HG03095 (cell line): ENCODE measurements around the gene LSAMP.

Experiments used
- ATAC-seq: cut with Tn5 transposase; IDR thresholded peaks from one replicate; pipeline ENCODE4 v1.9.1; 2021; ENCODE audit warnings: moderate library complexity; ENCODE audit not compliant: unreplicated experiment

Gene LSAMP

GRCh38 chr3:116445311-116445841 lies at the start of gene LSAMP:
TSS of gene LSAMP (minus strand) at chr3:116445487.
- no peak for ATAC-seq

- ATAC-seq: no peak
These were observed 47.1 kb upstream of the LSAMP start for GRCh38 chr3:116492379-116492778.

DNA sequence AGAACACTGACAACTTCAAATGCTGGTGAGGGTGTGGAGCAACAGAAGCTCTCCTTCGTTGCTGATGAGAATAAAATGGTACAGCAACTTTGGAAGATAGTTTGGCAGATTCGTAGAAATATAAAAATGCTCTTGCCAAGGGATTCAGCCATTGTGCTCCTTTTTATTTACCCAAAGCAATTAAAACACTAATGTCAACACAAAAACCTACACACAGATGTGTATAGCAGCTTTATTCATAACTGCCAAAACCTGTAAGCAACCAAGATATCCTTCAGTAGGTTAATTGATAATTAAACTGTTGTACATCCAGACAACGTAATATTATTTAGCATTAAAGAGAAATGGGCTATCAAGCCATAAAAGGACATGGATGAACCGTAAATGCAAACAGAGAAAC lies 37.8 kb upstream of the LSAMP start:
- ATAC-seq: no peak

DNA sequence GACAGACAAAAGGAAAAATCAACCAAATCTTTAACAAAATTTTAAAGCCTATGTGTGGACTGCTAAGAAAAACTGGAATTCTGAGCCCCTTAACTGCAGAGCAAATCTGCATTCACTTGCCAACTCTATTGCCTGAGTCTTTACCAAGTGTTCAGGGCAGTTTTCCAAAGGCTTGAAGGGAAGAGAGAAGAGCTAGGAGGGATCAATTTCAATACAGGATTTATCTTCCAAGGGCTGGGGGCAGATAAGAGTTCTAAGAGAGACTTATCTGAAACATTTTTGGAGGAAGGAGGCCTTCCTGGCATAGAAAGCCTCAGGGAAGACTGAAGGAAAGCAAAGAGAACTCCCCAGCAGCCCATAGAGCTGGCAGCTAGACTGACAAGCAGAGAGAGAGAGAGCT lies 31.4 kb upstream of the LSAMP start:
- no peak for ATAC-seq

DNA sequence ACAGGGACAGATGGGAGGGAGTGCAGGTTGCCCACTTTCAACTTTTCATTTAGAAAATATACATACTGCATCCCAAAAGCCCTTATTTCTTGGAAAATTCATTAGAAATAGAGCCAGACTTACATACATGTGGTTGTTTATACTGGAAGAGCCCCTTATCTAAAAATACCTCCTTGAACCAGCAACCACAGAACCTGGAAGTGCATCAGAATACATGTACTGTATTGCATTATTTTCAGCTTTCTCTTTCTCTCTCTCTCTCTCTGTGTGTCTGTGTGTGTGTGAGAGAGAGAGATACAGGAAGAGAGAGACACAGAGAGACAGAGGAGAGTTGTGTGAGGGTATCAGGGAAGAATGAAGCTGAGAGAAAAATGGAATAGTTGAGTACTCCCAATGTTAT lies 29.5 kb upstream of the LSAMP start:
- ATAC-seq: no peak

DNA sequence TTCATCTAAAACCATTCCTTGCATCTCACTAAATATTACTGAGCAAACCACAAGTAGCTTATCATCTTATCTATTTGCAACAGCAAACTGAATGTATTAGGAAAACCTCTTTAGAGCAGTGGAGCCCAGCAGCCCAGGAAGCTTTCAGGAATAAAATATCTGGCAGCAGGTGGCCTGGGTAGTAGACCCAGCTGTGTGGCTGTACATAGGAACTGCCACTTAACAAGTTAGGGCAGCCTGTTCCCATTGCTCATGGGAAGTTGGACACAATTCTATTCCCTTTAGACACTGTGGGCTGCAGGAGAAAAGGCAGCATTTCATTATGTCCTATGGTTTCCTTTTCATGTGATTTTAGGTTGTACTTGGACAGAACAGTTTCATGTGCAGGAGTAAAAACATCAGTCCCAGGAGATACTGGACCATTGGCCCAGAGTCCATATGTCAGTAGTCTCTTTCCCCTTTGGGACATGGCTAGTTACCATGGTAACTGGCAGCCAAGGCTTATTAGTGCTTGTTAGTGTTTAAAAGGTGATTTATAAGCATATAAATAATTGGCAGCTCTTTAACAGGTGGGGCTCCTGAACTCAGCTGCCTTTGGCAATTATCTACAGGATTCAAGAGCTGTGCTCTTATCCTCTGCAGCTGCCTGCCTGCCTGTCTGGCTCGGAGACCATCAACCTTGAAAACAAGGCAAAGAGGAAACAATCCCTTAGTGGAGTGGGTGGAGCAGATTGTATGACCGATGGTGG lies 28.9 kb upstream of the LSAMP start:
- ATAC-seq: no peak

DNA sequence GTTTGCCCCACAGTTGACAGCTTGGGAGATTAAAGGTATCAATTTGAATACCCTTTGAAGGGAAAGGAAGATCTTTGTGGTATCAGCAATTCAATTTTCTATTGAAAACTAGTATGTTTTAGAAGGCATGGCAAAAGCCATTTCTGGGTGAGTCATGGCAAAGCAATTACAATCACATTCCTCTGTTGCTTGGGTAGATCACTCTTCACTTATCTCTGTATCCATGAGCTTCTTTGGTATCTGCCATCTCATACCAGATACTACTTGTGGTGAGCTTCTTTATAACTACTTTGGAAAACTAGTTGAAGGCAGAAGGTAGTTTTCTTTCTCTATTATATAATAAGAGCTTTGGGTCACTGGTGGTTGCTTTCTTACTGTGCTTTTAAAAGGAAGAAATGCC lies 28.3 kb upstream of the LSAMP start:
- no peak for ATAC-seq

GRCh38 chr3:116470605-116471197 lies 25.4 kb upstream of the LSAMP start:
- no peak for ATAC-seq

DNA sequence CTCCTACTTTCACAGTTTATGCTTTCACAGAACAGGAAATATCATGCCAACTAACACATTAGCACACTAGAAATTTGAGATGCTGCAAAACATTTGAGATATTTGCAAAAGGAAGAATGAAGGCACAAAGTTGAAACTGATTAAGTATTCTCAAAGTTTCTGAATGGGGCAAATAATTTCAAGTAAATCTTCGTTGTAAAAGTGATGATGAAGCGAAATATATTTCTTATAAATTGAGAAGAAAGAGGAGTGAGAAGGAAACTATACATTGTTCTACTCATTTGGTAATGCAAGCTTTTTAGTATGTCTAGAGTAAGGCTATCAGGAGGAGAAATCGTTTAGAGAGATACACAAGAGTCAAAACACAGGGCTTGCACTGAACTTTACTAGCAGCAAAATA lies 24.3 kb upstream of the LSAMP start:
- ATAC-seq: no peak

GRCh38 chr3:116464276-116464798 lies 19.1 kb upstream of the LSAMP start:
- ATAC-seq: no peak

DNA sequence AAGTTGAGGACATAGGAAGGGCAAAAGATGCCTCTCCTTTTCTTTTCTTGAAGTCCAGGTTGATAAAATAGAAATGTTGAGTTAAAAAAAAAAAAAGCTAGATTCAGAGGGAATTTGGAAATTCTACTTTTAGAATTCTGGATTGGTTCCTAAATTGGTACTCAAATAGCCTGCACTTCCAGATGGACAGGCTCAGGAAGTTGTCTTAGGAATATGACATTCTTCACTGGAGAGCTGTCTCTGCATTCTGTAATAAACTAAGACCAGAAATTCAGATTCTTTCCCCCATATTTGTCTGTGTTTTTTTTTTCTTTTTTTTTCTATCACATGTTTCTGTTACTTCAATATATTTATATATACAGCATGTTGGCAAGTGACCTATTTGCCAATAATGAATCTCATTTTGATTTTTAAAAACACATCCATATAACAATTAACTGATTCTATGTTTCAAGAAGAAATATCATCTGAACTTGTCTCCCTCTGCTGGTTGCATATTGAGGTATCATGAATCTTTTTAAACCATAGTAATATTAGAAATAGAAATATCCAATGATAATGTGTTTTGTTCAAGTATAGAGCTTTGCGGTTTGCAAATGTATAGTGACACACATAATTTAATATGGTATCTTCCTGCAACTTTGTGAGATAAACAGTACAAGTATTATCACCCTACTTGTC lies 8.5 kb upstream of the LSAMP start:
- no peak for ATAC-seq

- no peak for ATAC-seq
These were observed 4.5 kb upstream of the LSAMP start for GRCh38 chr3:116449546-116450350.

DNA sequence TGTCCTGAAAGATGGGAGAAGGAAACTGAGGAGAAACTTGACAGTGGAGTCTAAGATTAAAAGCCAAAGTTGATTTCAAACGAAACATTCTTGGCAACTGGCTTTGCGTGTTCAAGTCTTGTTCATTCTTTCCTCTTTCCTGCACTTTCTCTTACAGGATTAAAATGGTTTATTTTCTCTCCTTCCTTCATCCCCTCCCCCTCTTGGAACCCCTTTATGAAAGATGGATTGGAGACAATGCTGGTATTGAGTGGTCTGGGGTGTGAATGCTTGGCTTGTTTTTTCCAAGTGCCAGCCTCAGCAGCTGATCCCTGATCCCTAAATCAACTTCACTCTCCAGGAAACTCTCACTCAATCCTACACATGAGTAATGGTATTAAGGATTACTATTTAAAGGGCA lies 703 bp upstream of the LSAMP start:
- no peak for ATAC-seq

GRCh38 chr3:116444819-116445310 lies 422 bp downstream of the LSAMP start:
- no peak for ATAC-seq

DNA sequence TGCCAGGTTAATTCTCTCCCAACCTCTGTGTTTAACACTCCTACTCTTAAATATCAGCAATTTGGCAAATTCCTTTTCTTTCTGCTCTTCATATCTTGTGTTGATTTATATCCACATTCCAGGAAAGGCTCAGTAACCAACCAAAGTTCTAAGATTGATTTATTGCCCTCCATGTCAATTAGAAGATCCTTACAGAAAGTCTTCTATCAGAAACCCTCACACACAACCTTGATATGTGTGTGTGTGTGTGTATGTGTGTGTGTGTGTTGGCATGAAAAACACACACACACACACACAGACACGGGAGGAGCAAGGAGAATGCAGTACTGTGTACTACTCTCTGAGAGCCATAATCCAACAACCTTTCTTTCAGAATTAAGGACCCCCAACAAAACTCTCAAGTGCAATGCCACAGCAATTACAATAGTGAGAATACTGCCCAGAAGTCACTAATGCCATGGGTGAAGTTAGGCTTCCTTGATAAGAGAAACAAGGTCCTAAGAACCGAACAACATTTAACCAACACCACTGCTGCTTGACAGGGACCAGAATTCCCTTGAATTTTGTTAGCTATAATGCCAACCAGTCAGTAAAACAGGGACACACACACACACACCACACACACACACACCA lies 1.1 kb downstream of the LSAMP start:
- ATAC-seq: no peak

GRCh38 chr3:116443191-116443661 lies 2.1 kb downstream of the LSAMP start:
- ATAC-seq: no peak

DNA sequence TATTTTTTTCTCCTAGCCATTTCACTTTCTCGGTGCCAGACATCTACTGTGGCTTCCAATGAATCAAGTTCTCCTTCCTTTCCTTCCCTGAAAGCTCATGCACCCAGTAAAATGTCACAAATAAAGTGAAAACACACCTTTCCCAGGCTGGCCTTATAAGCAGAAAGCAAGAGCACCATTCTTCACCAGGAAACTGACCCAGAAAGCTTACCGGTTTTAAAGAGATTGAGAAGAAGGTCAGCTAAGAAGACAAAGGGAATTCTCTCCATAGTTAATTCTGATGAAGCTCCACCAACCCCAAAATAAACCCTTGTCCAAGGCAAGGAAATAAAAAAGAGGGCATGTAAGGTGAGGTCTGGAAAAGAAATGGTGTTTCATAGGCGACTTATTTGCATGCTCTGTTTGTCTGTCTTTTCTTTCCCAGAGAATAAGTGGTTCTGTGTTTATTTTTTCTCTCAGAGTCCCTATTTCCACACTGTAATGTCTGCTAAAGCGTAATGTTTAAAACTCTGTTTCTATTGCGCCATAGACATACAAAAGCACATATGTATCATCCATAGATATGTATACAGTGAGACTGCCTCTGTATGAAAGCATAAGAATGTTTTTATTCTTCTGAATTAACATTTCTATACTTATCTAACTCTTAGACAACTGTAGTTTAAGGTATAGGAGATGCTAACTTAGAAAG lies 2.8 kb downstream of the LSAMP start:
- ATAC-seq: no peak

GRCh38 chr3:116441652-116442051 lies 3.6 kb downstream of the LSAMP start:
- ATAC-seq: no peak

DNA sequence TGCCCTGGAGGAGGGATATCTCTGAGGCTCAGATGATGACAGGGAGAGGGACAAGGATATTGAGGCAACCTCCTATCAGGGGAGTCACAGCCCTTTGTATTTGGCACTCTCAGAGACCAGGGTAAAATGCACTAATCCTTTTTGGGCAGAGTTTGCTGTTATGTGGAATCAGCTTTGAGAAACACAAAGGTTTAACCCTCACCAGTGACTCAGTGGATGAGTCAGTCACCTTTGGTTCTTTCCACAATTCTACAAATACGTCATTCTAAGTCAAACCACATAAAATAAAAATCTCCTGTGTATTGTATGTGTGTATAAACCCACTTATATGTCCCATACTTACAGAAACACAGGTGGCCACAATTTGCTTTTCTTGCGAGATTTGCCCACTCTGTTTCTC lies 5.1 kb downstream of the LSAMP start:
- no peak for ATAC-seq

GRCh38 chr3:116433552-116433951 lies 11.7 kb downstream of the LSAMP start:
- no peak for ATAC-seq
